PFSK-1 (cell line): ENCODE measurements around the gene SPO11.

Source experiments
- FOXP2 ChIP-seq: optimal IDR thresholded peaks from 2 replicates; pipeline ENCODE3; 2011; ENCODE audit warnings: borderline replicate concordance, control low read depth, inconsistent platforms; ENCODE audit not compliant: insufficient read depth; ENCODE audit errors: extremely low read length, extremely low read depth
- POLR2AphosphoS5 ChIP-seq: IDR thresholded peaks from 2 replicates; pipeline ENCODE4 v1.6.1; 2012; ENCODE audit warnings: low read depth, mild to moderate bottlenecking, control low read depth, low read length, moderate library complexity
- REST ChIP-seq, 2 experiments: IDR thresholded peaks; 2 replicates each; pipeline versions ENCODE4 v1.6.1 to v1.8.0; 2011 to 2012; ENCODE audit warnings: low read depth in 2 of 2, low read length in 2 of 2, control low read depth in 1 of 2, inconsistent platforms in 1 of 2, mild to moderate bottlenecking in 1 of 2, moderate library complexity in 1 of 2; ENCODE audit not compliant: insufficient read depth in 1 of 2
- SIN3A ChIP-seq: IDR thresholded peaks from 2 replicates; pipeline ENCODE4 v1.6.1; 2012; ENCODE audit warnings: mild to moderate bottlenecking, low read length, moderate library complexity, borderline replicate concordance; ENCODE audit not compliant: insufficient read depth
- TAF1 ChIP-seq: IDR thresholded peaks from 2 replicates; pipeline ENCODE4 v1.6.1; 2012; ENCODE audit warnings: low read length, control low read depth, borderline replicate concordance; ENCODE audit not compliant: insufficient read depth

- TF ChIP-seq REST (IDR thresholded peaks at IDR 0.05; ENCODE audit: insufficient read depth in 1 of 2, low read depth in 2 of 2, low read length in 2 of 2): no peak
- TF ChIP-seq TAF1: no peak
- no peak for TF ChIP-seq POLR2AphosphoS5
- TF ChIP-seq SIN3A: no peak
- no peak for TF ChIP-seq FOXP2
These were observed 17.5 kb upstream of the SPO11 start for GRCh38 chr20:57312138-57312537.
